Activated CD4-positive, alpha-beta T cell treated with anti-CD3 and anti-CD28 coated beads for 1 hour (primary cell): ENCODE results near the gene VIL1.

ENCODE experiments used
- DNase-seq: peaks from one replicate; pipeline ENCODE4 v3.0.0-alpha.2; 2020

Gene VIL1

GRCh38 chr2:218446547-218446946, 27.6 kb downstream of the VIL1 start:
- no peak for DNase-seq

- no peak for DNase-seq
These were observed 28.1 kb downstream of the VIL1 start for GRCh38 chr2:218447072-218447471.

- DNase-seq: no peak
These were observed 30.0 kb downstream of the VIL1 start for GRCh38 chr2:218448934-218449333.

- no peak for DNase-seq
These were observed 33.2 kb downstream of the VIL1 start for GRCh38 chr2:218452079-218452478.

- no peak for DNase-seq
These were observed 37.9 kb downstream of the VIL1 start for GRCh38 chr2:218456849-218457248.

GRCh38 chr2:218458598-218458997, 39.7 kb downstream of the VIL1 start:
- no peak for DNase-seq

- no peak for DNase-seq
These were observed 47.2 kb downstream of the VIL1 start for GRCh38 chr2:218465987-218466633.

- DNase-seq: no peak
These were observed 51.5 kb downstream of the VIL1 start for GRCh38 chr2:218470448-218470847.

GRCh38 chr2:218471036-218471435, 52.1 kb downstream of the VIL1 start:
- no peak for DNase-seq

GRCh38 chr2:218471982-218472381, 53.1 kb downstream of the VIL1 start:
- no peak for DNase-seq

GRCh38 chr2:218472988-218473387, 54.1 kb downstream of the VIL1 start:
- no peak for DNase-seq

- no peak for DNase-seq
These were observed 55.6 kb downstream of the VIL1 start for GRCh38 chr2:218474527-218474926.

- DNase-seq: no peak
These were observed 57.8 kb downstream of the VIL1 start for GRCh38 chr2:218476676-218477075.

- no peak for DNase-seq
These were observed 58.3 kb downstream of the VIL1 start for GRCh38 chr2:218477247-218477646.

GRCh38 chr2:218478544-218478943, 59.6 kb downstream of the VIL1 start:
- no peak for DNase-seq

- no peak for DNase-seq
These were observed 60.7 kb downstream of the VIL1 start for GRCh38 chr2:218479595-218479994.

- DNase-seq: no peak
These were observed 63.7 kb downstream of the VIL1 start for GRCh38 chr2:218482651-218483050.

- no peak for DNase-seq
These were observed 67.2 kb downstream of the VIL1 start for GRCh38 chr2:218485986-218486667.

GRCh38 chr2:218500501-218501060, 81.7 kb downstream of the VIL1 start:
- no peak for DNase-seq

GRCh38 chr2:218501665-218502064, 82.7 kb downstream of the VIL1 start:
- DNase-seq: no peak
